Thyroid gland (tissue), 4 donors: ENCODE results near the gene NEK6. TPM values are rescaled to one million over a fixed set of nuclear protein-coding genes. Genes with fewer than 3 reads are reported as not detected.

ENCODE experiments used
- DNase-seq, 2 donors: peaks; one replicate each; pipeline ENCODE4 v3.0.0-alpha.2; 2019
- H3K27ac ChIP-seq, 3 donors: fragments of 200-600 bp; sonication (generic); 1 replicate in 2 of 3; 2 replicates in 1 of 3; pipeline ENCODE4 v1.5.1; 2016 to 2019; ENCODE audit warnings: mild to moderate bottlenecking in 1 of 3, moderate library complexity in 1 of 3
- H3K27me3 ChIP-seq: fragments of 200-600 bp; sonication (generic); one replicate; pipeline ENCODE4 v1.5.1; 2019
- H3K36me3 ChIP-seq, 2 donors: fragments of 200-600 bp; sonication (generic); one replicate each; pipeline ENCODE4 v1.5.1; 2016 to 2019
- H3K4me1 ChIP-seq, 2 donors: fragments of 200-600 bp; sonication (generic); one replicate each; pipeline ENCODE4 v1.5.1; 2017 to 2019
- H3K4me3 ChIP-seq, 3 donors: fragments of 200-600 bp; sonication (generic); replicated peaks in 1 of 3; 1 replicate in 2 of 3; 2 replicates in 1 of 3; pipeline ENCODE4 v1.5.1; 2016; ENCODE audit warnings: mild to moderate bottlenecking in 1 of 3
- H3K9me3 ChIP-seq: fragments of 200-600 bp; sonication (generic); one replicate; pipeline ENCODE4 v1.5.1; 2017
- POLR2A ChIP-seq, 2 donors: fragments of 450-650 bp; IDR thresholded peaks; one replicate each; pipeline ENCODE4 v1.6.1; 2017; ENCODE audit warnings: antibody characterized with exemption in 2 of 2, mild to moderate bottlenecking in 2 of 2, moderate library complexity in 1 of 2
- WGBS, 2 donors: methylation state at CpG; one replicate each; pipeline ENCODE4 v1.1.5; 2017; 5-methylcytosine and 5-hydroxymethylcytosine counted together
- intact Hi-C: fragments of 100-400 bp; cut with DNase I; formaldehyde crosslinking; loops from one replicate; pipeline ENCODE4 v1.15.1; 2023
- total RNA-seq, 4 donors: library from RNA; depleted of rRNA; stranded (reverse); fragments of >200 nt; gene quantifications; one replicate each; pipeline ENCODE4 v1.2.3, GENCODE V29; 2016
- TF ChIP-seq, protein P1 (sequence below), 6 experiments: fragments of 200-600 bp in 3 of 6; fragments of 450-650 bp in 3 of 6; sonication (generic) in 3 of 6; IDR thresholded peaks; one replicate each; pipeline ENCODE4 v1.5.1; 2016 to 2019; ENCODE audit warnings: antibody characterized with exemption in 6 of 6, mild to moderate bottlenecking in 2 of 6, inconsistent platforms in 1 of 6, moderate library complexity in 1 of 6

NEK6 gene
- total RNA-seq, 4 donors from 2014 or later: 10.7 to 12.8 (median 11.0) TPM

DNA sequence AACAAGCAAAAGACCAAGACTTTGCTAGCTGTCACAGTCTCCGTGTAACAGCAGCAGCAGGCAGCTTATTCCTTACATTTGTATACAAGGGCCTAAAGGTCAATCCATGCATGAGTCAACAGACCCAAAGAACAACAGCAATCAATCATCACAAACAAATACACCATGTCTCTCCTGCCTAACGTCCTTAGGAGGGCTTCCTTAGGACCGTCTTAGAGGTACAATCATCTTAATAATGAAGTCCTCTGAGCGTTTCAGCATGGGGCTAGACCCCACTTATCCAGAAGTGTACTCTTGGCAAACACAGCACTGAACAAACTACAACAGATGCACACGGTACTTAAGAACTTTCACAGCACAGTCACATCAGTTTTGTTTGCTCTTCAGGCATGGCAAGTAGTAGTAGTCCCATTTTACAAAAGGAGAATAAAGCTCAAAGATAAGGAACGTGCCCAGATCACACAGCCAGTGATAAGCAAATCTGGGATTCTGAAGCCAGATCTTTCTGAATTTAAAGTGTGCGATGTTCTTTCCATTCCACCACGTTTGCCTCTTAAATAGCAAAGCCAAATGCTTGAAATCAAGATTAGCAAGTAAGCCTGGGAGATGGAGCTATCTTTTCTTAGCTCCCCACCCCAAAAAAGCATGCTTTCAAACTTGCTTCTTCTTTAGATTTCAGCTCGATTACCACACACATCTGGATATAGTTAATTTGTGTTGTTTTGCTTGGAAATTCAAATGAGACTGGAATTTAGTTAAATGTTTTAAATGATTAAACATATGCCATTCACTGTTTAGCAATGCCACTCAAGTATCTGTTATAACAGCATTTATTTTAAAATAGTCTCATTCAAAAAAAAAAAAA is 133.3 kb downstream of the NEK6 start:
- TF ChIP-seq POLR2A (IDR thresholded peaks at IDR 0.05): no peak
- TF ChIP-seq, protein P1, sequence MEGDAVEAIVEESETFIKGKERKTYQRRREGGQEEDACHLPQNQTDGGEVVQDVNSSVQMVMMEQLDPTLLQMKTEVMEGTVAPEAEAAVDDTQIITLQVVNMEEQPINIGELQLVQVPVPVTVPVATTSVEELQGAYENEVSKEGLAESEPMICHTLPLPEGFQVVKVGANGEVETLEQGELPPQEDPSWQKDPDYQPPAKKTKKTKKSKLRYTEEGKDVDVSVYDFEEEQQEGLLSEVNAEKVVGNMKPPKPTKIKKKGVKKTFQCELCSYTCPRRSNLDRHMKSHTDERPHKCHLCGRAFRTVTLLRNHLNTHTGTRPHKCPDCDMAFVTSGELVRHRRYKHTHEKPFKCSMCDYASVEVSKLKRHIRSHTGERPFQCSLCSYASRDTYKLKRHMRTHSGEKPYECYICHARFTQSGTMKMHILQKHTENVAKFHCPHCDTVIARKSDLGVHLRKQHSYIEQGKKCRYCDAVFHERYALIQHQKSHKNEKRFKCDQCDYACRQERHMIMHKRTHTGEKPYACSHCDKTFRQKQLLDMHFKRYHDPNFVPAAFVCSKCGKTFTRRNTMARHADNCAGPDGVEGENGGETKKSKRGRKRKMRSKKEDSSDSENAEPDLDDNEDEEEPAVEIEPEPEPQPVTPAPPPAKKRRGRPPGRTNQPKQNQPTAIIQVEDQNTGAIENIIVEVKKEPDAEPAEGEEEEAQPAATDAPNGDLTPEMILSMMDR (IDR thresholded peaks at IDR 0.05): no peak
- H3K36me3 ChIP-seq: no peaks in the 10 kb centered on the region
- DNase-seq: no peak
- intact Hi-C loops: no loop called here
- peaks cover 11 to 24% of the 10 kb centered on the region in 2 donors for H3K4me1 ChIP-seq
- no peaks in the 10 kb centered on the region for H3K27me3 ChIP-seq
- H3K9me3 ChIP-seq: no peaks in the 10 kb centered on the region
- WGBS, 2 donors: 43% methylated on average over 9 of the region's 9 CpGs
- no peak overlapping the region for H3K4me3 ChIP-seq
- H3K27ac ChIP-seq: no peak overlapping the region

DNA sequence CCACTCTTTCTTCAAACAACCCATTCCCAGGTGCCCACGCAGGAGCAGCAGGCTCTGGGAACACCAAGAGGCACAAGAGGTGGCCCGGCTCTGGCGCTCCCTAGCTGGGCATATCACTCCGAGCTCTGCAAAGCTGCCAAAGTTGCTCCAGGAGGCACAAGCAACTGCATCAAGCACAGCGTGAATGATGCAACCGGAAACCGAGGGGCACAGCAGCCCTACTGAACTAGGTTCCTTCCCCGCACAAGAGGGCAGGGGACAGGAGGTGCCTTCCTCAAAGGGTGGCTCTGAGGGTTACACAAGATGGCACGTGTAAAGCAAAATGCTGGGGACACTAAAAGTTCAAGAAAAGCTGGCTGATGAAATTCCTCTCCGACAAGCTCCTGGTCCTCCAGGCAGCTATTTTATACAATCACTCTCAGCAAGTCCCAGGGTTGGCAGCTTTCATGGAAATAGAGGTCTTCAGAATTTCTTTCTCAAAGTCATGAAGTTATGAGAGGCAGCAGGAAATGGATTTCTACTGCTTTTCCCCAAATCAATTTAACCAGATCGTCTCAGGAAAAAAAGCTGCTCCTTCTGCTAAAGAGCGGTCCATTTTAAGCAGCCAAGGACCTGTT is 134.6 kb downstream of the NEK6 start:
- Histone ChIP-seq H3K4me3 (no peak overlapping the region), H3K4me1 (peaks cover 11 to 20% of the 10 kb centered on the region in 2 donors), H3K27me3 (no peaks in the 10 kb centered on the region), H3K27ac (no peak overlapping the region), H3K9me3 (no peaks in the 10 kb centered on the region), H3K36me3 (peaks cover 0 to 8% of the 10 kb centered on the region in 2 donors)
- 87 to 95% methylated on average over 11 to 12 of the region's 12 CpGs for WGBS, 2 donors
- TF ChIP-seq, protein P1 (IDR thresholded peaks at IDR 0.05): no peak
- TF ChIP-seq POLR2A (IDR thresholded peaks at IDR 0.05): no peak
- no peak for DNase-seq
- intact Hi-C loops: no loop called here

DNA sequence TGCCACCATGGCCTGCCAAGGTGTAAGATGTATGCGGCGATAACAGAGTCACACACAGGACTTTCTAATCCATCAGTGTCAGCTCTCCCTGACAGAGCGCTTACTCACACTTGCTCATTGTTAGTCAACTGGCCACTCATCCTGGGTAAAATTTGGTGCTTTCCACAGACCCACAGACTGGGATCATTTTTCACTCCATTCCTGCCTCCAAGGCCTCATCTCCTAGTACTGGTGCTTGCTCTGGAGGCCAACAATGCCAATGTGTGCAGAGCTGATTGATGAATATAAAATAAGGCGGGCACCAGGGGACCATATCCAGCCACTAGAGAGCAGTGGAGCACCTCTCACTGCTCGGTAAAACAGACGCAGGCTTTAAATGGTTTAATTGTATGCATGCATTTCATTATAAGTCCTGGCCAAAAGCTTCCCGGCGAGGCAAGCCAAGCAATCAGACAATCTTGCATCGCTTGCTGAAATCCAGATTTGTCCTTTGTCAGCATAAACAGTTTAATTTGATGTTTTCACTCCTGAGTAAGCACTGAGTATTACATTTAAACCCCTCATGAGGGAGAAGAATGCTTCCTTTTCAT is 135.2 kb downstream of the NEK6 start:
- no peak for DNase-seq
- H3K4me3 ChIP-seq: no peak overlapping the region
- no peaks in the 10 kb centered on the region for H3K9me3 ChIP-seq
- peaks cover 0 to 9% of the 10 kb centered on the region in 2 donors for H3K36me3 ChIP-seq
- H3K4me1 ChIP-seq: peaks cover 11 to 20% of the 10 kb centered on the region in 2 donors
- 77 to 78% methylated on average over 9 of the region's 9 CpGs for WGBS, 2 donors
- intact Hi-C loops: no loop called here
- no peaks in the 10 kb centered on the region for H3K27me3 ChIP-seq
- H3K27ac ChIP-seq: no peak overlapping the region
- no peak for TF ChIP-seq POLR2A (IDR thresholded peaks at IDR 0.05)
- TF ChIP-seq, protein P1 (IDR thresholded peaks at IDR 0.05): no peak

DNA sequence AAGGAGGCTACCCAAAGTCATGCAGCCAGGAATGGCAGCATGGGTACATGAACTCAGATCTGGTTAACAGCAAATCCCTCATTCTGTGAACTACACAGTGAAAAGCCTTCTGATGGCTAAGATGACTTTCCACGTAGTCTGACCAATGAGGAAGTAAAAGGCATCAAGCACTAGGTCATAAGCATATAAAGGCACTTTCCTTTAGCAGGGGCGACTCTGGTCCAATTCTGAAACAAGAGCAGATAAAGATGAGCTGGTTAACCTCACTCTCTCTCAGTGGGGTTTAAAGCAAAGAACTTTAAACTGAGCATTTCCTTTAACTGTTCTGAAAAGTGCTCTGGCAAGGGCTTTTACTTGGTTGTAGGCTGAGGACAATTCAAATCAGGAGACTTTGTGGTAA is 136.4 kb downstream of the NEK6 start:
- no peak overlapping the region for H3K4me3 ChIP-seq
- no peak for TF ChIP-seq POLR2A (IDR thresholded peaks at IDR 0.05)
- TF ChIP-seq, protein P1 (IDR thresholded peaks at IDR 0.05): no peak
- no peak overlapping the region for H3K27ac ChIP-seq
- H3K4me1 ChIP-seq: peaks cover 11 to 17% of the 10 kb centered on the region in 2 donors
- 80 to 82% methylated on average over 2 of the region's 2 CpGs for WGBS, 2 donors
- DNase-seq: no peak
- no peaks in the 10 kb centered on the region for H3K27me3 ChIP-seq
- intact Hi-C loops: no loop called here
- peaks cover 0 to 9% of the 10 kb centered on the region in 2 donors for H3K36me3 ChIP-seq
- no peaks in the 10 kb centered on the region for H3K9me3 ChIP-seq
